TTC549 (cell line): ENCODE data around the gene PAGE1.
"Not testable (repeated sequence)": the region's sequence is repeated elsewhere in the genome, so short reads cannot be mapped to it uniquely, and the experiment has no call there.

Experiments used
- FAIRE-seq: peaks from 2 replicates; lab custom pipeline; 2012; peaks lifted over from hg19 to GRCh38; lab: Jason Lieb, UNC

The PAGE1 gene, protein sequence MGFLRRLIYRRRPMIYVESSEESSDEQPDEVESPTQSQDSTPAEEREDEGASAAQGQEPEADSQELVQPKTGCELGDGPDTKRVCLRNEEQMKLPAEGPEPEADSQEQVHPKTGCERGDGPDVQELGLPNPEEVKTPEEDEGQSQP

DNA sequence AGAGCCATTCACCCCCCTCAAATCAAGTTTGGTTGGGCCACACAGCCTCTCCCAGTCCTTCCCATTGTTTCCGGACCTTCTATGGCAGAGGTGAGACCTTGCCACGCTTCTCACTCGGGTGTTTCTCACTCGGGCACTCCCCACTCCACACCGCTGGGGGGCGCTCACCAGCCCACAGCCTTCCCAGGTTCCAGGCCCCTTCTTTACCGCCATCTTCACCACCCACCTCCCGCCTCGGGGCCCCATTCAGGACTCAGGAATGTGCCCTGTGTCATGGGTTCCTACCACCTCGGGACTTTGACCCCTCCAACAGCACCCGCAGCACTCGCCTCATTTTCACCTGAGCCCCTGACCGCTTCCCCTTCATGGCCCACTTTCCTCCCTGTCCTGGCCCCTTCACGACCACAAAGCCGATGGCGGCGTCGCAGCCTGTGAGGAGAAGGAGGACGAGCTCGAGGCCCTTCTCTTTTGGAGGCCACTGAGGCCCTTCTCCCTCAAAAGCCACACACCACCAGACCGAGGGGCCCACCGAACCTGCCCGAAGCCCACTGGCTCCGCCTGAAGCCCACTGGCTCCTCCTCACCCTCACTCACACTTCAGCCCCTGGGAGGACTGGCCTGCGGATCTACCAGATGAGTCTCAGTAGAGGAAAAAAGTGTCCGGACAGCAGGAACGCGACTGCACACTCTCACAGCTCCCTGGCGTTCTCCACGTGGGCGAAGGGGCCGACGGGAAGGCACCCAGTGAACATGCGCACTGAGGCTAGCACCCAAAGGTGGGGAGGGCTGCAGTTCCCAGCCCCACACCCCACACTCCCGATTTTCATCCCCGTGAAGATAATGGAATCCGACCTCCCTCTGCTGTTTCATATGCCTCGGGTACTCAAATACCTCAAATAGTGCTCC is at the start of gene PAGE1:
TSS of gene PAGE1 (minus strand) at position 709 of the 905 bp plus-strand sequence. CDS start 1,214 bp downstream, outside the sequence.
- no peak for FAIRE-seq

- FAIRE-seq, result not testable (repeated sequence)
Measured at GRCh38 chrX:49741501-49741900, 45.7 kb upstream of the PAGE1 start.

- no peak for FAIRE-seq
Measured at GRCh38 chrX:49727847-49728246, 32.1 kb upstream of the PAGE1 start.

DNA sequence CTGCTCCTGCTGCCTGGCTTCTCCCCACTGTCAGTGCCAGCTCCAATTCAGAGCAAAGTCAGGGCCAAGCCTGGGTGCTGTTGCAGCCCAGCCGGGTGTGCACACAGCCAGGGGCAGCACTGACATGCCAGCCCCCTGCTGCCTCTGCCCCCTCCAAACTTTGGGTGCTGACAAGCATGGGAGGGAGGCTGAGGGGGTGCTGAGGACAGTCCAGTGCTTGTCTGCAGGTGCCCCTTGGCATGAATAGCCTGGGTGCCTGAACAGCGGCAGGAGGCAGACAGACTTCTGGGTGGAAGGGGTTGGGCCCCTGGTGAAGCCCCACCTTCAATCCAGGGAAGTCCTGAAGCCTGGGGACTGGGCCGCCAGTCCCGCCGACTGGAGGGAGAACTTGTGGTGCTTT is 31.2 kb upstream of the PAGE1 start:
- FAIRE-seq, result no peak

GRCh38 chrX:49725923-49726904 is 30.4 kb upstream of the PAGE1 start:
- FAIRE-seq, result no peak

DNA sequence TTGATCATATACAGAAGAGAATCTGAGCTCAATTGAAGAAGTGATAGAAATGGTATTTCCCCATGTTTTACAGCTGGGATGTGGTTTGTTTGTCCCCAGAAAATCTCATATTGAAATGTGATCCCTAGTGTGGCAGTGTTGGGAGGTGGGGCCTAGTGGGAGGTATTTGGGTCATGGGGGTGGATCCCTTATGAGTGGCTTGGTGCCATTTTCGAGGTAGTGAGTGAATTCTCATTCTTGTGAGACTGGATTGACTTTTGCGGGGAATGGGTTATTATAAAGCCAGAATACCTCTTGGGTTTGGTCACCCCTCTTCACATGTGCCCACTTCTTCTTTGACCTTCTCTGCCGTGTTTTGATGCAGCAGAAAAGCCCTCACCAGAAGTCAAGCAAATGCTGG is 29.6 kb upstream of the PAGE1 start:
- FAIRE-seq, result no peak

DNA sequence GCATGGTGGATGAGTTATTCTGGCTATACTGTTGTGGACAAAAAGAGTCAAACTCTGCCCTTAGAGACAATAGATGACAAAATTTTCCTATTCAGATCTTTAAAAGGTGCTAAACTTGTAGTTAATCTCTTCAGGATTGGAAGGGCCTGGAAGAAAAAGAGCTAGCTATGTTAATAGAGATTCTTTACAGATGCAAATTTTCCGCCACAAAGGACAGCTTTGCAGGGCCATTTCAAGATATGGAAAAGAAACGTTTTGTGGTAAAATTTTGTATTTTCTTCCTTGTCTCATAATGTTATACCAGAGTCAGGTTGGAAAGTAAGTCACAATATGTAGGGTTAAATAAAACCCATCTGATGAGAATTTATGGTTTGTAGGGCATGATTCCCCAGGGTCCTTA is 24.3 kb upstream of the PAGE1 start:
- FAIRE-seq, result not testable (repeated sequence)

GRCh38 chrX:49712577-49712976 is 16.8 kb upstream of the PAGE1 start:
- FAIRE-seq, result no peak

GRCh38 chrX:49710744-49711319 is 15.0 kb upstream of the PAGE1 start:
- no peak for FAIRE-seq

GRCh38 chrX:49704691-49705404 is 9.1 kb upstream of the PAGE1 start:
- FAIRE-seq, result no peak

GRCh38 chrX:49701933-49702332 is 6.1 kb upstream of the PAGE1 start:
- no peak for FAIRE-seq

DNA sequence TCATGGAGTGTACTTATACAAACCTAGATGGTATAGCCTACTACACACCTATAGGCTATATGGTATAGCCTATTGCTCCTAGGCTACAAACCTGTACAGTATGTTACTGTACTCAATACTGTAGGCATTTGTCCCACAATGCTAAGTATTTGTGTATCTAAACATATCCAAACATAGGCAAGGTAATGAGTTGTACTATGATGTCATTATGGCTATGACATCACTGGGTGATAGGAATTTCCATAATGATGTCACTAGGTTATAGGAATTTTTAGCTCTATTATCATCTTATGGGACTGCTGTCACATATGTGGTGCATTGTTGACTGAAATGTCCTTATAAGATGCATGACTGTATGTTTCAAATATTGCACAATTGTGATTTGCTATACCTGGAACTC is 5.5 kb upstream of the PAGE1 start:
- no peak for FAIRE-seq

GRCh38 chrX:49675075-49675719 is 20.6 kb downstream of the PAGE1 start:
- FAIRE-seq, result no peak

DNA sequence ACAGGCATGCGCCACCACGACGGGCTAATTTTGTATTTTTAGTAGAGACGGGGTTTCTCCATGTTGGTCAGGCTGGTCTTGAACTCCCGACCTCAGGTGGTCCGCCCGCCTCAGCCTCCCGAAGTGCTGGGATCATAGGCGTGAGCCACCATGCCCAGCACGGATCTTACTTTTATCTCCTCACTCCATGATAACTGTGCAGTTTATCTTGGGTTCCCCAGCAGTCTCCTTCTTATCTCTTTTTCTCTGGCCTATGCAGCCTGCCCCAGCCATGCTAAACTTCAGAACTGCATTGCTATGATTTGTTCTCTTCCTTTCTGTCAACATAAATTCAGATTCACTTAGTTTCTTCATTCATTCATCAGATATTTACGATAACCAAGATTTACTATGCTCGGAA is 22.4 kb downstream of the PAGE1 start:
- FAIRE-seq, result no peak

DNA sequence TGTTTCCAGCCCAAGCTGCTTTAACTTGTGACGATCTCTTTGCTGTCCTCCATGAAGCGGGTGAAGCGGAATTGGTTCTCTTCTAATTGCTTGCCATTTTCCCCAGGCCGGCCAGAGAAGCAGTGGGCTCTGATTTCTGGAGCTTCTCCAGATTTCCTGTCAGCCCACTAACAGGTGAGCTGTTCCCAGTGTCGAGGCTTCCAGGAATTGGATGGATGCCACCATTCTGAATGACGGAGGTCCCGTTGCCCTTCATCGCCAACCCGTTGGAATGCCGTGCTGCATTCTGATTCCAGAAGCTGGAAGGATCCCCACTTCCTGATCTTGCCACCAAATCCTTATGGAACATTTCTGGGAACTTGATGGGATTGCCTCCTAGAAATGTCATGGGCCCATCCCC is 31.0 kb downstream of the PAGE1 start:
- FAIRE-seq, result no peak

DNA sequence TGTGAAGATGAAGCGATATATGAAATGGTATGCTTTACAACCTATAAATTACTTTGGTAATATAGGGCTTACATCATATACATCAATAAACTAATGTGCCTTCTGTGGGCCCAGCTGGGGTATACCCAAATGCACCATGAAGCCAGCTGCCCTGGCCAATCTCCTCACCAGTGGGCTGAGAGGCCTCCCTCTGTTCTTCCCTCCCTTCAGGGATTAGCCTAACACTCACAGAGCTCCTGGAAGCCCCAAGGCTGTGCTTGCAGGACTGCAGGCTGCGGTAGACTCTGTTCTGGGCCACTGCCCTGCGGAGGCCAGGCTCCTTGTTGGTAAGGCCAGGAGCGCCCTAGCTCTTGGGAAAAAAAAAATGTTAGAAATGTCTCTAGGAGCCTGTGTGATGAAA is 33.9 kb downstream of the PAGE1 start:
- no peak for FAIRE-seq

DNA sequence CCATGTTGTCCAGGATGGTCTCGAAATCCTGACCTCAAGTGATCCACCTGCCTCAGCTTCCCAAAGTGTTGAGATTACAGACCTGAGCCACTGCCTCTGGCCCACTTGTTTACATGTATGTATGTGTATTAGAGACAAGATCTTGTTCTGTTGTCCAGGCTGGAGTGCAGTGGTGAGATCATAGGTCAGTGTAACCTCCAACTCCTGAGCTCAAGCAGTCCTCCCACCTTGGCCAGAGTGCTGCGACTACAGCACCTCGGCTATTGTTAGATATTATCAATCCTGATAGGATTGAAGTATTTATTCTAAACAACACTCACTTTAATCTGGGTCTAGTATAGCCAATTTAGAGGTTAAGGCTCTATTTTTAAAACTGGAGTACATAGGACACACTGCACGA is 36.0 kb downstream of the PAGE1 start:
- FAIRE-seq, result no peak

- no peak for FAIRE-seq
Measured at GRCh38 chrX:49656533-49656932, 39.3 kb downstream of the PAGE1 start.

DNA sequence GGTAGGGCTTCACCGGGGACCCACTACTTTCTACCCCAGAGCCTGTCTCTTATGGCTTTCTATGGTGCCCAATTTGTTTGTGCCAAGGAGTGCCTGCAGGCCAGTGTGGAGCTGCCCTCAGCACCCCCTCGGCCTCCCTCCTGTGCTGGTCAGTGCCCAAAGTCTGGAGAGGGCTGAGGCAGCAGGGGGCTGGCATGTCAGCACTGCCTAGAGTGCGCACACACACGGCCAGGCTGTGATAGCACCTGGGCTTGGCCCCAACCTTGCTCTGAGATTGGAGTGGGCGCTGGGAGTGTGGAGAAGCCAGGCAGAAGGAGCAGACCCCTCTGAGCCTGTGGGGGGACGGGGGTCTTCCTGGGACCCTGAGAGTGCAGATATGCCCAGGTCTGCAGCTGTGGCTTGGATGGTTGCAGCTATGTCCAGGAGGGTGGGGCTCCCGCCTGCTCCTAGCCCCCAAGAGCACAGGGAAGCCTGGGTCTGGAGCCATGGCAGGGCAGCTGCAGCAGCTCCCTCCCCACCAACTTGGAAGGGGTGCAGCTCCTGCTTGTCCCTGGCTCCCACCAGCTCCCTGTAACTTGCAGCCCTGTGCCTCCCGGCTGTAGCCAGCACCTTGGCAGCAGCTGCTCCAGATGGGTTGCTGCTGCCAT is 50.7 kb downstream of the PAGE1 start:
- FAIRE-seq, result no peak
